Esophagus squamous epithelium (tissue), 4 donors: ENCODE data around the gene ARID1A.

Experiments used
- CTCF ChIP-seq, 6 experiments: fragments of 450-650 bp in 4 of 6; fragments of 200-600 bp in 2 of 6; sonication (generic) in 2 of 6; IDR thresholded peaks; one replicate each; pipeline ENCODE4 v1.5.1; 2016 to 2019; ENCODE audit warnings: antibody characterized with exemption in 6 of 6, mild to moderate bottlenecking in 4 of 6, moderate library complexity in 4 of 6
- POLR2A ChIP-seq, 4 donors: fragments of 450-650 bp; IDR thresholded peaks; one replicate each; pipeline ENCODE4 v1.6.1; 2017; ENCODE audit warnings: antibody characterized with exemption in 4 of 4, mild to moderate bottlenecking in 4 of 4, moderate library complexity in 3 of 4

GRCh38 chr1:26783646-26784022 lies 87.8 kb downstream of the ARID1A start:
- TF ChIP-seq CTCF (IDR thresholded peaks at IDR 0.05) (no peak), POLR2A (IDR thresholded peaks at IDR 0.05) (no peak)
